Aorta (tissue), 5 donors: ENCODE measurements around the gene PCDHA11. TPM values are rescaled to one million over a fixed set of nuclear protein-coding genes. Genes with fewer than 3 reads are reported as not detected.
"Not testable (repeated sequence)": the region's sequence is repeated elsewhere in the genome, so short reads cannot be mapped to it uniquely, and the experiment has no call there.

ENCODE experiments used
- ATAC-seq: fragments of 200-7000 bp; cut with Tn5 transposase; one replicate; pipeline ENCODE4 v1.9.1; 2022; ENCODE audit warnings: moderate library complexity; ENCODE audit not compliant: low FRiP score
- DNase-seq, 2 donors: peaks; one replicate each; pipeline ENCODE4 v3.0.0-alpha.2; 2020
- H3K27ac ChIP-seq, 2 donors: one replicate each; pipeline ENCODE4 v1.5.1; 2013; ENCODE audit warnings: low read length in 2 of 2, mild to moderate bottlenecking in 2 of 2, moderate library complexity in 2 of 2, control low read depth in 1 of 2, inconsistent platforms in 1 of 2, low read depth in 1 of 2
- H3K27me3 ChIP-seq, 2 donors: one replicate each; pipeline ENCODE4 v1.6.1; 2013; ENCODE audit warnings: control low read depth in 1 of 2, low read length in 1 of 2, mild to moderate bottlenecking in 1 of 2, moderate library complexity in 1 of 2; ENCODE audit not compliant: insufficient read depth in 2 of 2, control insufficient read depth in 1 of 2
- H3K36me3 ChIP-seq, 2 donors: one replicate each; pipeline ENCODE4 v1.6.1; 2013; ENCODE audit warnings: control low read depth in 1 of 2, low read length in 1 of 2, mild to moderate bottlenecking in 1 of 2; ENCODE audit not compliant: insufficient read depth in 2 of 2, control insufficient read depth in 1 of 2
- H3K4me1 ChIP-seq, 2 donors: one replicate each; pipeline ENCODE4 v1.6.1; 2013; ENCODE audit warnings: low read length in 2 of 2, control low read depth in 1 of 2, mild to moderate bottlenecking in 1 of 2, moderate library complexity in 1 of 2; ENCODE audit not compliant: insufficient read depth in 2 of 2, control insufficient read depth in 1 of 2
- H3K4me3 ChIP-seq, 2 donors: one replicate each; pipeline ENCODE4 v1.5.1; 2013; ENCODE audit warnings: low read length in 2 of 2, control low read depth in 1 of 2, mild to moderate bottlenecking in 1 of 2
- H3K9me3 ChIP-seq: one replicate; pipeline ENCODE4 v1.6.1; 2013; ENCODE audit warnings: mild to moderate bottlenecking, low read length; ENCODE audit not compliant: control insufficient read depth
- WGBS, 2 donors: extraction: QIAGEN DNeasy Blood & Tissue Kit; methylation state at CpG; one replicate each; pipeline ENCODE4 v1.1.7; 2013; 5-methylcytosine and 5-hydroxymethylcytosine counted together
- intact Hi-C, 2 donors: fragments of 100-400 bp; cut with DNase I; formaldehyde crosslinking; loops; one replicate each; pipeline versions ENCODE4 v1.14.2 to v1.15.0; 2022
- polyA plus RNA-seq, 2 donors: library from polyadenylated mRNA; stranded (reverse); fragments of 200-250 nt; gene quantifications; one replicate each; pipeline ENCODE4 v1.2.3, GENCODE V29; 2013
- total RNA-seq, 2 donors: library from RNA; stranded (reverse); fragmentation: NEBNext Ultra II Directional; extraction: Animal tissue kit (Norgen Biotek cat#: 25700); gene quantifications; one replicate each; pipeline ENCODE4 v1.2.1, GENCODE V29; 2021
- donor health status: healthy with polysubstance abuse.
- donor health status: Bipolar disorder and iron deficiency.
- donor health status: DM: no; HTN: no; CAD: no.
- donor health status: DM: no; HTN: no; CAD: no.
- donor health status: DM: yes; HTN: yes; CAD: no.

The PCDHA11 gene
- total and polyA plus RNA-seq, 4 donors, result 0.19 to 0.27 TPM; not detected in 2

DNA sequence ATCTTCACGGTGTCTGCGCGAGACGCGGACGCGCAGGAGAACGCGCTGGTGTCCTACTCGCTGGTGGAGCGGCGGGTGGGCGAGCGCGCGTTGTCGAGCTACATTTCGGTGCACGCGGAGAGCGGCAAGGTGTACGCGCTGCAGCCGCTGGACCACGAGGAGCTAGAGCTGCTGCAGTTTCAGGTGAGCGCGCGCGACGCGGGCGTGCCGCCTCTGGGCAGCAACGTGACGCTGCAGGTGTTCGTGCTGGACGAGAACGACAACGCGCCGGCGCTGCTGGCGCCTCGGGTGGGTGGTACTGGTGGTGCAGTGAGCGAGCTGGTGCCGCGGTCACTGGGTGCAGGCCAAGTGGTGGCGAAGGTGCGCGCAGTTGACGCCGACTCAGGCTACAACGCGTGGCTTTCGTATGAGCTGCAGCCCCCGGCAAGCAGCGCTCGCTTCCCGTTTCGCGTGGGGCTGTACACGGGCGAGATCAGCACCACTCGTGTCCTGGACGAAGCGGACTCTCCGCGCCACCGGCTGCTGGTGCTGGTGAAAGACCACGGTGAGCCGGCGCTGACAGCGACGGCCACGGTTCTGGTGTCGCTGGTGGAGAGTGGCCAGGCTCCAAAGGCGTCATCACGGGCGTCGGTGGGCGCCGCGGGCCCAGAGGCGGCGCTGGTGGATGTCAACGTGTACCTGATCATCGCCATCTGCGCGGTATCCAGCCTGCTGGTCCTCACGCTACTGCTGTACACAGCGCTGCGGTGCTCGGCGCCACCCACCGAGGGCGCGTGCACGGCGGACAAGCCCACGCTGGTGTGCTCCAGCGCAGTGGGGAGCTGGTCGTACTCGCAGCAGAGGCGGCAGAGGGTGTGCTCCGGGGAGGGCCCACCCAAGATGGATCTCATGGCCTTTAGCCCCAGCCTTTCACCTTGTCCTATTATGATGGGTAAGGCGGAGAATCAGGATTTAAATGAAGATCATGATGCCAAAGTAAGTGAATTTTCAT is 39.0 kb upstream of the PCDHA11 start:
- DNase-seq, H3K27me3 ChIP-seq, ATAC-seq, intact Hi-C loops, H3K4me3 ChIP-seq, H3K27ac ChIP-seq, H3K36me3 ChIP-seq, H3K4me1 ChIP-seq: not testable (repeated sequence)
- 31 to 34% methylated on average over 88 to 106 of the region's 106 CpGs for WGBS, 2 donors
- H3K9me3 ChIP-seq, result peaks cover 20% of the 10 kb centered on the region

DNA sequence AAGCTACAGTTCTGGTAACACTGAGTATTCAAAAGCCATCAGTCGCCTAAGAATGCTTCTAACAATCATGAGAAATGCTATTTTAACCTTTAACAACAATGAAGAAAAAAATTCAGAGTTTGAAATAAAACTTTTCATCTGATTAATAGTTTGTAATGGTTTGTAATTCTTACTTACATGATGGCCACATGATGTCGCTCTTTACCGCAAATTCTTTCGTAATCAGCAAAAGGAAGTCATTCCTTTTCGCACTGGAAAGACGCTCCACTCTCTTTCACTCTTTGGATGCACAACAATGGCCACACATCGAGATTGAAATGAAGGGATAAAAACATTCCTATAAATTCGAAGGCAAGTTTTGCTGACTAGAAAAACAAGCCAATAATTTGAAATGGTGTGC is 34.8 kb upstream of the PCDHA11 start, which contains the start of gene PCDHA7:
PCDHA7 (plus strand) TSS at position 277 of the 400 bp plus-strand sequence; CDS start at position 392, 115 bp downstream.
- WGBS, 2 donors, result 7 to 10% methylated on average over 8 of the region's 8 CpGs
- no peak for ATAC-seq

DNA sequence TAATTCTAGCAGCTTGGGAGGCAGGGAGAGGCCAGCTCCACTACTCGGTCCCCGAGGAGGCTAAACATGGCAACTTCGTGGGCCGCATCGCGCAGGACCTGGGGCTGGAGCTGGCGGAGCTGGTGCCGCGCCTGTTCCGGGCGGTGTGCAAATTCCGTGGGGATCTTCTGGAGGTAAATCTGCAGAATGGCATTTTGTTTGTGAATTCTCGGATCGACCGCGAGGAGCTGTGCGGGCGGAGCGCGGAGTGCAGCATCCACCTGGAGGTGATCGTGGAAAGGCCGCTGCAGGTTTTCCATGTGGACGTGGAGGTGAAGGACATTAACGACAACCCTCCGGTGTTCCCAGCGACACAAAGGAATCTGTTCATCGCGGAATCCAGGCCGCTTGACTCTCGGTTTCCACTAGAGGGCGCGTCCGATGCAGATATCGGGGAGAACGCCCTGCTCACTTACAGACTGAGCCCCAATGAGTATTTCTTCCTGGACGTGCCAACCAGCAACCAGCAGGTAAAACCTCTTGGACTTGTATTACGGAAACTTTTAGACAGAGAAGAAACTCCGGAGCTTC is 34.2 kb upstream of the PCDHA11 start:
- H3K4me1 ChIP-seq, H3K4me3 ChIP-seq, intact Hi-C loops, DNase-seq, ATAC-seq, H3K36me3 ChIP-seq, H3K27ac ChIP-seq, H3K27me3 ChIP-seq: not testable (repeated sequence)
- H3K9me3 ChIP-seq, result peaks cover 21% of the 10 kb centered on the region
- 12 to 16% methylated on average over 26 to 27 of the region's 38 CpGs for WGBS, 2 donors

More for the DNA sequence above, 34.8 kb upstream of the PCDHA11 start, which contains the start of gene PCDHA7:
- H3K4me1 ChIP-seq, result no peaks in the 10 kb centered on the region
- H3K27ac ChIP-seq, result no peak within 1 kb of the TSS
- no peak within 1 kb of the TSS for H3K4me3 ChIP-seq
- H3K9me3 ChIP-seq, result peaks cover 24% of the 10 kb centered on the region
- no peaks in the 10 kb centered on the region for H3K27me3 ChIP-seq
- intact Hi-C loops, result no loop called here
- no peaks in the 10 kb centered on the region for H3K36me3 ChIP-seq
- no peak for DNase-seq

DNA sequence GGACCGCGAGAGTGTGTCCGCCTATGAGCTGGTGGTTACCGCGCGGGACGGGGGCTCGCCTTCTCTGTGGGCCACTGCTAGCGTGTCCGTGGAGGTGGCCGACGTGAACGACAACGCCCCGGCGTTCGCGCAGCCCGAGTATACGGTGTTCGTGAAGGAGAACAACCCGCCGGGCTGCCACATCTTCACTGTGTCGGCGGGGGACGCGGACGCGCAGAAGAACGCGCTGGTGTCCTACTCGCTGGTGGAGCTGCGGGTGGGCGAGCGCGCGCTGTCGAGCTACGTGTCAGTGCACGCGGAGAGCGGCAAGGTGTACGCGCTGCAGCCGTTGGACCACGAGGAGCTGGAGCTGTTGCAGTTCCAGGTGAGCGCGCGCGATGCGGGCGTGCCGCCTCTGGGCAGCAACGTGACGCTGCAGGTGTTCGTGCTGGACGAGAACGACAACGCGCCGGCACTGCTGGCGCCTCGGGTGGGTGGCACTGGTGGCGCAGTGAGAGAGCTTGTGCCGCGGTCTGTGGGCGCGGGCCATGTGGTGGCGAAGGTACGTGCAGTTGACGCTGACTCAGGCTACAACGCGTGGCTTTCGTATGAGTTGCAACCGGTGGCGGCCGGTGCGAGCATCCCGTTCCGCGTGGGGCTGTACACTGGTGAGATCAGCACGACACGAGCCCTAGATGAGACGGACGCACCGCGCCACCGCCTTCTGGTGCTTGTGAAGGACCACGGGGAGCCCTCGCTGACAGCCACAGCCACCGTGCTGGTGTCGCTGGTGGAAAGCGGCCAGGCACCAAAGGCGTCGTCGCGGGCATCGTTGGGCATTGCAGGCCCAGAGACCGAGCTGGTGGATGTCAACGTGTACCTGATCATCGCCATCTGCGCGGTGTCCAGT is 32.9 kb upstream of the PCDHA11 start:
- no peak overlapping the region for H3K4me3 ChIP-seq
- WGBS, 2 donors, result 33 to 36% methylated on average over 100 to 103 of the region's 103 CpGs
- intact Hi-C loops, result no loop called here
- ATAC-seq (no peak), DNase-seq (peak in 1 of 2 donors; percentile 71)
- H3K4me1 ChIP-seq, result no peaks in the 10 kb centered on the region
- H3K9me3 ChIP-seq, result peaks cover 14% of the 10 kb centered on the region
- no peaks in the 10 kb centered on the region for H3K27me3 ChIP-seq
- no peaks in the 10 kb centered on the region for H3K36me3 ChIP-seq
- no peak overlapping the region for H3K27ac ChIP-seq

DNA sequence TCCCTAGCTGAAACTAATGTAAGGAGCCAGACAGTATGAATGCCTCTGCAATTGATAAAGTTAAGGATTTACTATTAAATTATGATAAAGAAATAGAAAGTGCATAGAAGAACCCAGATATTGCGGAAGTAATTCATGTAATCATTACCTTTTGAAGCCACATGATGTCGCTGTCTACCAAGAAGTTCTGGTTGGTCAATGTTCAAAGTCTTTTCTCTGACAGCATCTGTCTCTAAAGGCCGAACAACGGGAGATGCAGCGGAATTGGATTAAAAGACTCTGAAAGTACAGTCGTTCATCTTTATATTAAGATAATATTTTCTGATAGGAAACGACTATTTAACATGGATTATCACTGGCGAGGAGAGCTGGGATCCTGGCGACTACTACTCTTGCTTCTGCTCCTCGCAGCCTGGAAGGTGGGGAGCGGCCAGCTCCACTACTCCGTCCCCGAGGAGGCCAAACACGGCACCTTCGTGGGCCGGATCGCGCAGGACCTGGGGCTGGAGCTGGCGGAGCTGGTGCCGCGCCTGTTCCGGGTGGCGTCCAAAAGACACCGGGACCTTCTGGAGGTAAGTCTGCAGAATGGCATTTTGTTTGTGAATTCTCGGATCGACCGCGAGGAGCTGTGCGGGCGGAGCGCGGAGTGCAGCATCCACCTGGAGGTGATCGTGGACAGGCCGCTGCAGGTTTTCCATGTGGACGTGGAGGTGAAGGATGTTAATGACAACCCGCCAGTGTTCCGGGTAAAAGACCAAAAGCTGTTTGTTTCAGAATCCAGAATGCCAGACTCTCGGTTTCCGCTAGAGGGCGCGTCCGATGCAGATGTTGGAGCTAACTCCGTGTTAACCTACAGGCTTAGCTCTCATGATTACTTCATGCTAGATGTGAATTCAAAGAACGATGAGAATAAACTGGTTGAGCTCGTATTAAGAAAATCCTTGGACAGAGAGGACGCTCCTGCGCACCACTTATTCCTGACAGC is 27.5 kb upstream of the PCDHA11 start, which contains the start of gene PCDHA8:
PCDHA8 (plus strand) TSS at position 210 of the 985 bp plus-strand sequence; CDS start at position 345, 135 bp downstream.
- DNase-seq (no peak), ATAC-seq (no peak)
- 11 to 23% methylated on average over 44 to 47 of the region's 47 CpGs for WGBS, 2 donors
- H3K36me3 ChIP-seq, result no peaks in the 10 kb centered on the region
- no peak within 1 kb of the TSS for H3K4me3 ChIP-seq
- H3K9me3 ChIP-seq, result peaks cover 6% of the 10 kb centered on the region
- H3K27ac ChIP-seq, result no peak within 1 kb of the TSS
- peaks cover 0 to 1% of the 10 kb centered on the region in 2 donors for H3K27me3 ChIP-seq
- no peaks in the 10 kb centered on the region for H3K4me1 ChIP-seq
- intact Hi-C loops, result no loop called here

DNA sequence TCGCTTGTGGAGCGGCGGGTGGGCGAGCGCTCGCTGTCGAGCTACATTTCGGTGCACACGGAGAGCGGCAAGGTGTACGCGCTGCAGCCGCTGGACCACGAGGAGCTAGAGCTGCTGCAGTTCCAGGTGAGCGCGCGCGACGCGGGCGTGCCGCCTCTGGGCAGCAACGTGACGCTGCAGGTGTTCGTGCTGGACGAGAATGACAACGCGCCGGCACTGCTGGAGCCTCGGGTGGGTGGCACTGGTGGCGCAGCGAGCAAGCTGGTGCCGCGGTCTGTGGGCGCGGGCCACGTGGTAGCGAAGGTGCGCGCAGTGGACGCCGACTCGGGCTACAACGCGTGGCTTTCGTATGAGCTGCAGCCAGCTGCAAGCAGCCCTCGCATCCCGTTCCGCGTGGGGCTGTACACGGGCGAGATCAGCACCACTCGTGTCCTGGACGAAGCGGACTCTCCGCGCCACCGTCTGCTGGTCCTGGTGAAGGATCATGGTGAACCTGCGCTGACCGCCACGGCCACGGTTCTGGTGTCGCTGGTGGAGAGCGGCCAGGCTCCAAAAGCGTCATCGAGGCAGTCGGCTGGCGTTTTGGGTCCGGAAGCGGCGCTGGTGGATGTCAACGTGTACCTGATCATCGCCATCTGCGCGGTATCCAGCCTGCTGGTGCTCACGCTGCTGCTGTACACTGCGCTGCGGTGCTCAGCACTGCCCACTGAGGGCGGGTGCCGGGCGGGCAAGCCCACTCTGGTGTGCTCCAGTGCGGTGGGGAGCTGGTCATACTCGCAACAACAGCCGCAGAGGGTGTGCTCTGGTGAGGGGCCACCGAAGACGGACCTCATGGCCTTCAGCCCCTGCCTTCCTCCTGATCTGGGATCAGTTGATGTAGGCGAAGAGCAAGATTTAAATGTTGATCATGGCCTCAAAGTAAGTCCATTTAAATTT is 25.7 kb upstream of the PCDHA11 start:
- H3K9me3 ChIP-seq, result peaks cover 4% of the 10 kb centered on the region
- peak in 1 of 2 donors; percentile 72 for DNase-seq
- intact Hi-C loops, result no loop called here
- no peak for ATAC-seq
- no peaks in the 10 kb centered on the region for H3K36me3 ChIP-seq
- WGBS, 2 donors, result 38% methylated on average over 87 of the region's 87 CpGs; no CpG with 5 or more reads in 1 of the 2 donors
- H3K27ac ChIP-seq, result no peak overlapping the region
- peaks cover 0 to 1% of the 10 kb centered on the region in 2 donors for H3K27me3 ChIP-seq
- H3K4me1 ChIP-seq, result no peaks in the 10 kb centered on the region
- H3K4me3 ChIP-seq, result no peak overlapping the region
